Neural progenitor cell (in vitro differentiated cells): ENCODE measurements around the gene BTBD9.

Experiments used
- EZH2 ChIP-seq: fragments of 200-600 bp; sonication (generic); IDR thresholded peaks from 2 replicates; pipeline ENCODE4 v1.6.1; 2017; ENCODE audit warnings: antibody characterized with exemption, mild to moderate bottlenecking, moderate library complexity
- TF ChIP-seq, protein P1 (sequence below): fragments of 200-600 bp; sonication (generic); IDR thresholded peaks from 2 replicates; pipeline ENCODE4 v1.5.1; 2017; ENCODE audit warnings: antibody characterized with exemption, mild to moderate bottlenecking

DNA sequence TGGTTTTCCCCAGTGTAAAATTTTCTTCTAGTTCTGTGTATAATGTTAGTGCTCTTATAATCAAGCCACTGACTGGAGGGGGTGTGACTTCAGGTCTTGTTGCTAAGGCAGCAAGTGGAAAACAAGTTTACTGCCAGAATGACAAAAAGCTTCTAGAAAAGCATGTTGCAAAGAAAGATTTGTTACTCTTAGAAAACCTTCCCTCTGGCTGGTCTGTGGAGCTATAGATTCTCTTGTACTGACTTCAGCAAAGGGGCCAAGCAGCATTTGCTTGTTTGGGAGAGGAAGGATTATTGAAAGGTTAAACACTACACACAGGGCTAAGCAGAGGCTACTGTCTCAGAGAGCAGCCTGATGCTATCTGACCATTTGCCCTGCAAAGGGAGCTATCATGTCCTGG is 288.8 kb downstream of the BTBD9 start:
- TF ChIP-seq, protein P1, sequence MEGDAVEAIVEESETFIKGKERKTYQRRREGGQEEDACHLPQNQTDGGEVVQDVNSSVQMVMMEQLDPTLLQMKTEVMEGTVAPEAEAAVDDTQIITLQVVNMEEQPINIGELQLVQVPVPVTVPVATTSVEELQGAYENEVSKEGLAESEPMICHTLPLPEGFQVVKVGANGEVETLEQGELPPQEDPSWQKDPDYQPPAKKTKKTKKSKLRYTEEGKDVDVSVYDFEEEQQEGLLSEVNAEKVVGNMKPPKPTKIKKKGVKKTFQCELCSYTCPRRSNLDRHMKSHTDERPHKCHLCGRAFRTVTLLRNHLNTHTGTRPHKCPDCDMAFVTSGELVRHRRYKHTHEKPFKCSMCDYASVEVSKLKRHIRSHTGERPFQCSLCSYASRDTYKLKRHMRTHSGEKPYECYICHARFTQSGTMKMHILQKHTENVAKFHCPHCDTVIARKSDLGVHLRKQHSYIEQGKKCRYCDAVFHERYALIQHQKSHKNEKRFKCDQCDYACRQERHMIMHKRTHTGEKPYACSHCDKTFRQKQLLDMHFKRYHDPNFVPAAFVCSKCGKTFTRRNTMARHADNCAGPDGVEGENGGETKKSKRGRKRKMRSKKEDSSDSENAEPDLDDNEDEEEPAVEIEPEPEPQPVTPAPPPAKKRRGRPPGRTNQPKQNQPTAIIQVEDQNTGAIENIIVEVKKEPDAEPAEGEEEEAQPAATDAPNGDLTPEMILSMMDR = no peak
- TF ChIP-seq EZH2 = no peak
